HCT116 (cell line): ENCODE measurements around the gene ATAD1. TPM values are rescaled to one million over a fixed set of nuclear protein-coding genes. Genes with fewer than 3 reads are reported as not detected.

Experiments
- ATAC-seq: fragments of 200-7000 bp; cut with Tn5 transposase; 2 replicates; pipeline ENCODE4 v1.9.1; 2020; ENCODE audit warnings: mild to moderate bottlenecking, moderate library complexity
- BruUV-seq: library from RNA; stranded (reverse); fragments of 400-500 nt; replicated peaks from 2 replicates; lab custom pipeline; 2021; lab: Mats Ljungman, UMichigan
- CTCF ChIA-PET: fragments of 300-600 bp; sonication (Branson Sonifier 250); formaldehyde crosslinking; loops from one replicate; lab custom pipeline; 2021; ENCODE audit warnings: antibody characterized with exemption; lab: Charles Lee
- POLR2A ChIA-PET: fragments of 300-600, 350-600 bp; sonication (Branson Sonifier 250); formaldehyde crosslinking; loops from one replicate; lab custom pipeline; 2021; ENCODE audit warnings: antibody characterized with exemption; lab: Charles Lee
- RAD21 ChIA-PET, 2 experiments: fragments of 300-600 bp; sonication (Branson Sonifier 250); formaldehyde crosslinking; loops; one replicate each; lab custom pipeline; 2023; ENCODE audit warnings: low total read pairs in 2 of 2; ENCODE audit not compliant: uncharacterized antibody in 2 of 2, unreplicated experiment in 2 of 2, low non-redundant PET in 1 of 2; lab: Charles Lee
- DNase-seq: peaks from one replicate; pipeline ENCODE4 v3.0.0-alpha.2; 2010; ENCODE audit warnings: low read depth, low spot score
- H2AFZ ChIP-seq: fragments of 200-600 bp; shearing (Covaris generic), sonication (generic); 2 replicates; pipeline ENCODE4 v1.6.1; 2017; ENCODE audit warnings: low read depth, mixed run types, mixed read lengths, antibody characterized with exemption, low read length; ENCODE audit not compliant: poor library complexity, severe bottlenecking
- H3K27ac ChIP-seq: 2 replicates; pipeline ENCODE4 v1.5.1; 2012; ENCODE audit warnings: low read depth, low read length
- H3K27me3 ChIP-seq: fragments of 200-600 bp; sonication (generic); 2 replicates; pipeline ENCODE4 v1.6.1; 2016; ENCODE audit warnings: mixed run types, low read length, mixed read lengths; ENCODE audit not compliant: insufficient read depth
- H3K36me3 ChIP-seq, 2 experiments: fragments of 200-500 bp in 1 of 2; fragments of 200-600 bp in 1 of 2; sonication (Bioruptor generic) in 1 of 2; sonication (generic) in 1 of 2; 2 replicates each; pipeline versions ENCODE4 v1.5.1 to v1.6.1; 2014 to 2016; ENCODE audit warnings: low read length in 2 of 2, inconsistent platforms in 1 of 2, mixed read lengths in 1 of 2, mixed run types in 1 of 2; ENCODE audit not compliant: insufficient read depth in 2 of 2, control insufficient read depth in 1 of 2
- H3K4me1 ChIP-seq, 2 experiments: fragments of 200-600 bp in 1 of 2; sonication (generic) in 1 of 2; 2 replicates each; pipeline versions ENCODE4 v1.5.1 to v1.6.1; 2012 to 2017; ENCODE audit warnings: low read length in 2 of 2, inconsistent platforms in 1 of 2, mild to moderate bottlenecking in 1 of 2, mixed read lengths in 1 of 2, mixed run types in 1 of 2, moderate library complexity in 1 of 2; ENCODE audit not compliant: insufficient read depth in 2 of 2, control insufficient read depth in 1 of 2
- H3K4me2 ChIP-seq: fragments of 200-600 bp; sonication (generic); 2 replicates; pipeline ENCODE4 v1.6.1; 2017; ENCODE audit warnings: mixed run types, low read length, mixed read lengths
- H3K4me3 ChIP-seq, 2 experiments: fragments of 200-600 bp in 1 of 2; sonication (generic) in 1 of 2; replicated peaks in 1 of 2; 2 replicates each; pipeline ENCODE4 v1.5.1; 2011 to 2016; ENCODE audit warnings: low read length in 2 of 2, control low read depth in 1 of 2, low read depth in 1 of 2, mild to moderate bottlenecking in 1 of 2, mixed read lengths in 1 of 2, mixed run types in 1 of 2
- H3K79me2 ChIP-seq: fragments of 200-600 bp; sonication (generic); 2 replicates; pipeline ENCODE4 v1.6.1; 2017; ENCODE audit warnings: mild to moderate bottlenecking, mixed run types, low read length, moderate library complexity, mixed read lengths; ENCODE audit not compliant: insufficient read depth
- H3K9ac ChIP-seq: fragments of 200-600 bp; sonication (generic); 2 replicates; pipeline ENCODE4 v1.6.1; 2016; ENCODE audit warnings: low read length, mixed read lengths
- H3K9me2 ChIP-seq: fragments of 200-600 bp; sonication (generic), shearing (Covaris generic); 2 replicates; pipeline ENCODE4 v1.6.1; 2017; ENCODE audit warnings: mixed run types, mild to moderate bottlenecking, moderate library complexity; ENCODE audit not compliant: insufficient read depth
- H3K9me3 ChIP-seq, 2 experiments: fragments of 200-500 bp in 1 of 2; fragments of 200-600 bp in 1 of 2; sonication (Bioruptor generic) in 1 of 2; sonication (generic) in 1 of 2; 2 replicates each; pipeline ENCODE4 v1.6.1; 2014 to 2017; ENCODE audit warnings: low read length in 2 of 2, mixed read lengths in 2 of 2, inconsistent platforms in 1 of 2, low read depth in 1 of 2, mild to moderate bottlenecking in 1 of 2, mixed run types in 1 of 2, moderate library complexity in 1 of 2; ENCODE audit not compliant: control insufficient read depth in 1 of 2, insufficient read depth in 1 of 2
- H4K20me1 ChIP-seq: fragments of 200-600 bp; sonication (generic), shearing (Covaris generic); 2 replicates; pipeline ENCODE4 v1.6.1; 2017; ENCODE audit warnings: mixed run types, mild to moderate bottlenecking, moderate library complexity; ENCODE audit not compliant: insufficient read depth
- CBX3 ChIP-seq: IDR thresholded peaks from 2 replicates; pipeline ENCODE4 v1.6.1; 2012; ENCODE audit warnings: low read depth
- CTCF ChIP-seq, 3 experiments: fragments of 200-600 bp in 1 of 3; sonication (generic) in 1 of 3; IDR thresholded peaks in 2 of 3; conservative IDR thresholded peaks in 1 of 3; 2 replicates each; pipeline ENCODE4 v1.5.1; 2012 to 2017; ENCODE audit warnings: low read depth in 2 of 3, low read length in 2 of 3, antibody characterized with exemption in 1 of 3, borderline replicate concordance in 1 of 3, control low read depth in 1 of 3, mild to moderate bottlenecking in 1 of 3, mixed read lengths in 1 of 3, mixed run types in 1 of 3, moderate library complexity in 1 of 3; ENCODE audit not compliant: insufficient read depth in 1 of 3
- EGR1 ChIP-seq: IDR thresholded peaks from 2 replicates; pipeline ENCODE4 v1.6.1; 2012; ENCODE audit warnings: low read depth
- ELF1 ChIP-seq: IDR thresholded peaks from 2 replicates; pipeline ENCODE4 v1.6.1; 2012; ENCODE audit warnings: low read depth, borderline replicate concordance
- EZH2 ChIP-seq: fragments of 200-600 bp; sonication (generic); IDR thresholded peaks from 2 replicates; pipeline ENCODE4 v1.6.1; 2017; ENCODE audit warnings: antibody characterized with exemption, mixed run types
- EZH2phosphoT487 ChIP-seq: fragments of 200-600 bp; IDR thresholded peaks from 2 replicates; pipeline ENCODE4 v1.6.1; 2018; ENCODE audit warnings: antibody characterized with exemption, borderline replicate concordance
- FOSL1 ChIP-seq: IDR thresholded peaks from 2 replicates; pipeline ENCODE4 v1.6.1; 2012; ENCODE audit warnings: low read depth
- JUND ChIP-seq: IDR thresholded peaks from 2 replicates; pipeline ENCODE4 v1.6.1; 2012
- POLR2AphosphoS5 ChIP-seq: IDR thresholded peaks from 2 replicates; pipeline ENCODE4 v1.6.1; 2011; ENCODE audit warnings: mild to moderate bottlenecking, low read depth, low read length, moderate library complexity
- SP1 ChIP-seq: IDR thresholded peaks from 2 replicates; pipeline ENCODE4 v1.6.1; 2012; ENCODE audit warnings: low read depth
- TCF7L2 ChIP-seq: IDR thresholded peaks from 2 replicates; pipeline ENCODE4 v1.7.0; 2011; ENCODE audit warnings: borderline replicate concordance, inconsistent platforms; ENCODE audit not compliant: insufficient read depth, insufficient read length; ENCODE audit errors: extremely low read depth
- YY1 ChIP-seq: IDR thresholded peaks from 2 replicates; pipeline ENCODE4 v1.6.1; 2011; ENCODE audit warnings: low read length, low read depth, moderate library complexity, mild to moderate bottlenecking; ENCODE audit not compliant: insufficient replicate concordance; ENCODE audit errors: extremely low read depth
- ZFX ChIP-seq: fragments of 450-650 bp; IDR thresholded peaks from 2 replicates; pipeline ENCODE4 v1.6.1; 2017
- ZNF274 ChIP-seq: fragments of 200-500 bp; sonication (Bioruptor generic); IDR thresholded peaks from 2 replicates; pipeline ENCODE4 v1.6.1; 2014; ENCODE audit warnings: mild to moderate bottlenecking, low read depth, low read length, inconsistent platforms
- intact Hi-C: fragments of 100-400 bp; cut with micrococcal nuclease; formaldehyde crosslinking; loops from 2 replicates; pipeline ENCODE4 v1.10.0; 2022
- total RNA-seq: library from RNA; stranded (reverse); gene quantifications from one replicate; pipeline ENCODE4 v1.2.1, GENCODE V29; 2021; ENCODE audit not compliant: unreplicated experiment
- TF ChIP-seq, protein P1 (sequence below): IDR thresholded peaks from 2 replicates; pipeline ENCODE4 v1.6.1; 2012
- TF ChIP-seq, protein P2 (sequence below): IDR thresholded peaks from 2 replicates; pipeline ENCODE4 v1.6.1; 2012
- TF ChIP-seq, protein P3 (sequence below): IDR thresholded peaks from 2 replicates; pipeline ENCODE4 v1.6.1; 2012; ENCODE audit warnings: low read depth

ATAD1 gene
- total RNA-seq, 1 experiment from 2014 or later: 66.4 TPM

DNA sequence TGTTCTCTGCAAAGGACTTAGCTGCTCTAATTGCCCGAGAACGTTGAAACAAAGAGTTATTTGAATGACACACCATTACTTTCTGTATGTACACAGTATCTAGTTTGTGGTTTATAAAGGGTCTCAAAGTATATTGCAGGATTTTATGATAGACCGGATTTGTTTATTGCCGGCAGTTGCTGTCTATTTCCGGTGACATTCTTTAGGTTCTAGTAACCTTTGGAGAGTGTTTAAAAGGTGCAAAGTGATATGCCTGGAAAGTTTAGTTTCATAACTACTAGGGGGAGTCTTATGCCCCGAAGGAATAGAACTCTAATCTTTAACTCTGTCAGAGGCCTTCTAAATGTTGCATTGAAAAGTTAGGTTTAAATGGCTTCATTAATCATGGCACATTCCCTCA is 94.5 kb downstream of the ATAD1 start:
- CTCF ChIA-PET: no interaction called here
- H3K9ac ChIP-seq: no peak overlapping the region
- H2AFZ ChIP-seq: no peak overlapping the region
- no TSS peak for BruUV-seq
- no peak for ATAC-seq
- no peak for DNase-seq
- no peaks in the 10 kb centered on the region for H3K27me3 ChIP-seq
- no peak overlapping the region for H3K4me3 ChIP-seq
- no peaks in the 10 kb centered on the region for H3K4me1 ChIP-seq
- H3K27ac ChIP-seq: no peak overlapping the region
- intact Hi-C loops: no loop called here
- POLR2A ChIA-PET: no interaction called here
- no peak overlapping the region for H3K4me2 ChIP-seq
- H3K79me2 ChIP-seq: no peaks in the 10 kb centered on the region
- TF ChIP-seq, protein P1, sequence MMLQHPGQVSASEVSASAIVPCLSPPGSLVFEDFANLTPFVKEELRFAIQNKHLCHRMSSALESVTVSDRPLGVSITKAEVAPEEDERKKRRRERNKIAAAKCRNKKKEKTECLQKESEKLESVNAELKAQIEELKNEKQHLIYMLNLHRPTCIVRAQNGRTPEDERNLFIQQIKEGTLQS: no peak
- TF ChIP-seq CTCF (IDR thresholded peaks at IDR 0.05 in 2 of 3, conservative IDR thresholded peaks at IDR 0.05 in 1 of 3; ENCODE audit: borderline replicate concordance in 1 of 3, insufficient read depth in 1 of 3, low read depth in 2 of 3, low read length in 2 of 3): no peak
- no peak for TF ChIP-seq TCF7L2
- no peak for TF ChIP-seq EZH2
- TF ChIP-seq CBX3: no peak
- TF ChIP-seq EZH2phosphoT487: no peak
- no peak for TF ChIP-seq ZNF274
- no peak for TF ChIP-seq JUND
- TF ChIP-seq, protein P2, sequence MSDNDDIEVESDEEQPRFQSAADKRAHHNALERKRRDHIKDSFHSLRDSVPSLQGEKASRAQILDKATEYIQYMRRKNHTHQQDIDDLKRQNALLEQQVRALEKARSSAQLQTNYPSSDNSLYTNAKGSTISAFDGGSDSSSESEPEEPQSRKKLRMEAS: no peak
- TF ChIP-seq ELF1: no peak
- TF ChIP-seq SP1: no peak
- TF ChIP-seq, protein P3, sequence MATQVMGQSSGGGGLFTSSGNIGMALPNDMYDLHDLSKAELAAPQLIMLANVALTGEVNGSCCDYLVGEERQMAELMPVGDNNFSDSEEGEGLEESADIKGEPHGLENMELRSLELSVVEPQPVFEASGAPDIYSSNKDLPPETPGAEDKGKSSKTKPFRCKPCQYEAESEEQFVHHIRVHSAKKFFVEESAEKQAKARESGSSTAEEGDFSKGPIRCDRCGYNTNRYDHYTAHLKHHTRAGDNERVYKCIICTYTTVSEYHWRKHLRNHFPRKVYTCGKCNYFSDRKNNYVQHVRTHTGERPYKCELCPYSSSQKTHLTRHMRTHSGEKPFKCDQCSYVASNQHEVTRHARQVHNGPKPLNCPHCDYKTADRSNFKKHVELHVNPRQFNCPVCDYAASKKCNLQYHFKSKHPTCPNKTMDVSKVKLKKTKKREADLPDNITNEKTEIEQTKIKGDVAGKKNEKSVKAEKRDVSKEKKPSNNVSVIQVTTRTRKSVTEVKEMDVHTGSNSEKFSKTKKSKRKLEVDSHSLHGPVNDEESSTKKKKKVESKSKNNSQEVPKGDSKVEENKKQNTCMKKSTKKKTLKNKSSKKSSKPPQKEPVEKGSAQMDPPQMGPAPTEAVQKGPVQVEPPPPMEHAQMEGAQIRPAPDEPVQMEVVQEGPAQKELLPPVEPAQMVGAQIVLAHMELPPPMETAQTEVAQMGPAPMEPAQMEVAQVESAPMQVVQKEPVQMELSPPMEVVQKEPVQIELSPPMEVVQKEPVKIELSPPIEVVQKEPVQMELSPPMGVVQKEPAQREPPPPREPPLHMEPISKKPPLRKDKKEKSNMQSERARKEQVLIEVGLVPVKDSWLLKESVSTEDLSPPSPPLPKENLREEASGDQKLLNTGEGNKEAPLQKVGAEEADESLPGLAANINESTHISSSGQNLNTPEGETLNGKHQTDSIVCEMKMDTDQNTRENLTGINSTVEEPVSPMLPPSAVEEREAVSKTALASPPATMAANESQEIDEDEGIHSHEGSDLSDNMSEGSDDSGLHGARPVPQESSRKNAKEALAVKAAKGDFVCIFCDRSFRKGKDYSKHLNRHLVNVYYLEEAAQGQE: no peak
- TF ChIP-seq EGR1: no peak
- no peak for TF ChIP-seq ZFX
- no peak for TF ChIP-seq FOSL1
- no peak for TF ChIP-seq POLR2AphosphoS5
- TF ChIP-seq YY1: no peak
- no peaks in the 10 kb centered on the region for H3K36me3 ChIP-seq
- no peaks in the 10 kb centered on the region for H4K20me1 ChIP-seq
- H3K9me3 ChIP-seq: no peaks in the 10 kb centered on the region
- no peaks in the 10 kb centered on the region for H3K9me2 ChIP-seq
- RAD21 ChIA-PET: no interaction called here
